ENCODE measurements around the gene RBM26.

Gene RBM26

GRCh38 chr13:79336966-79337365, 69.1 kb downstream of the RBM26 start:
- DNase-seq (ENCODE audit: low read depth) = no peak

GRCh38 chr13:79328510-79328909, 77.5 kb downstream of the RBM26 start:
- no peak for DNase-seq (ENCODE audit: low read depth)

- DNase-seq (ENCODE audit: low read depth) = no peak
These were observed 85.6 kb downstream of the RBM26 start for GRCh38 chr13:79320433-79320832.

GRCh38 chr13:79318664-79319063, 87.4 kb downstream of the RBM26 start:
- DNase-seq (ENCODE audit: low read depth) = no peak

GRCh38 chr13:79317856-79318255, 88.2 kb downstream of the RBM26 start:
- no peak for DNase-seq (ENCODE audit: low read depth)

- DNase-seq (ENCODE audit: low read depth) = no peak
These were observed 91.4 kb downstream of the RBM26 start for GRCh38 chr13:79314652-79315051.

- DNase-seq (ENCODE audit: low read depth) = no peak
These were observed 93.7 kb downstream of the RBM26 start for GRCh38 chr13:79312340-79312855.

- no peak for DNase-seq (ENCODE audit: low read depth)
These were observed 94.7 kb downstream of the RBM26 start for GRCh38 chr13:79311386-79311785.

GRCh38 chr13:79309690-79310089, 96.4 kb downstream of the RBM26 start:
- no peak for DNase-seq (ENCODE audit: low read depth)

- DNase-seq (ENCODE audit: low read depth) = no peak
These were observed 98.2 kb downstream of the RBM26 start for GRCh38 chr13:79307866-79308298.

GRCh38 chr13:79307433-79307861, 98.6 kb downstream of the RBM26 start:
- DNase-seq (ENCODE audit: low read depth) = no peak

- no peak for DNase-seq (ENCODE audit: low read depth)
These were observed 99.4 kb downstream of the RBM26 start for GRCh38 chr13:79306650-79307049.

- no peak for DNase-seq (ENCODE audit: low read depth)
These were observed 108.9 kb downstream of the RBM26 start for GRCh38 chr13:79297128-79297527.

GRCh38 chr13:79295906-79296706, 109.9 kb downstream of the RBM26 start:
- no peak for DNase-seq (ENCODE audit: low read depth)

- DNase-seq (ENCODE audit: low read depth) = no peak
These were observed 115.3 kb downstream of the RBM26 start for GRCh38 chr13:79290595-79291244.

- DNase-seq (ENCODE audit: low read depth) = no peak
These were observed 116.5 kb downstream of the RBM26 start for GRCh38 chr13:79289571-79289970.

GRCh38 chr13:79287939-79288795, 117.9 kb downstream of the RBM26 start:
- DNase-seq (ENCODE audit: low read depth) = no peak

- no peak for DNase-seq (ENCODE audit: low read depth)
These were observed 120.9 kb downstream of the RBM26 start for GRCh38 chr13:79285159-79285558.

GRCh38 chr13:79283742-79284141, 122.3 kb downstream of the RBM26 start:
- DNase-seq (ENCODE audit: low read depth) = no peak

GRCh38 chr13:79282976-79283375, 123.1 kb downstream of the RBM26 start:
- DNase-seq (ENCODE audit: low read depth) = no peak

- no peak for DNase-seq (ENCODE audit: low read depth)
These were observed 123.5 kb downstream of the RBM26 start for GRCh38 chr13:79282508-79282907.

GRCh38 chr13:79281339-79281747, 124.7 kb downstream of the RBM26 start:
- no peak for DNase-seq (ENCODE audit: low read depth)
